HG03064 (cell line): ENCODE data around the gene KIAA1549.
"Not testable (repeated sequence)": the region's sequence is repeated elsewhere in the genome, so short reads cannot be mapped to it uniquely, and the experiment has no call there.

Experiments
- ATAC-seq: cut with Tn5 transposase; IDR thresholded peaks from one replicate; pipeline ENCODE4 v1.9.1; 2021; ENCODE audit warnings: low read depth; ENCODE audit not compliant: unreplicated experiment

KIAA1549 gene

GRCh38 chr7:138945821-138946220 lies 35.4 kb downstream of the KIAA1549 start:
- no peak for ATAC-seq

- ATAC-seq, result no peak
Measured at GRCh38 chr7:138945154-138945553, 36.0 kb downstream of the KIAA1549 start.

- no peak for ATAC-seq
Measured at GRCh38 chr7:138944592-138944991, 36.6 kb downstream of the KIAA1549 start.

- ATAC-seq, result no peak
Measured at GRCh38 chr7:138943061-138943460, 38.1 kb downstream of the KIAA1549 start.

DNA sequence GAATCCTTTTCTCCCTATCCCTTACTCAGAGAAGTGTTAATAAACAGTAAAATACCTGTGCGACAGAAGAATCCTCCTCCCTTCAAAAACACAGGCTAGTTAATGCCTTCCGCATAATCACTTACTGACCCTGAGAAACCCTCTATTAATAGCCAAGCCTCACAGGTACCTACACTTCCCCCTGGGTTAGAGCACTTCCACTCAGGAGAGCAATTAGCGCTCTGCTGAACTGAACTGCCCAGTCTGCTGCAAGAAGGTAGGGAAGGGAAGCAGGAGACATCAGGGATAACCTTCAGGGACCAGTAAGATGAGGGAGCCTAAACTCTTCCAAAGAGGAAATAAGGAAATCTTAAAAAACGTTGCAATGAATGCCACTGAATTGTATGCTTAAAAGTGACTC lies 39.6 kb downstream of the KIAA1549 start:
- ATAC-seq, result no peak

DNA sequence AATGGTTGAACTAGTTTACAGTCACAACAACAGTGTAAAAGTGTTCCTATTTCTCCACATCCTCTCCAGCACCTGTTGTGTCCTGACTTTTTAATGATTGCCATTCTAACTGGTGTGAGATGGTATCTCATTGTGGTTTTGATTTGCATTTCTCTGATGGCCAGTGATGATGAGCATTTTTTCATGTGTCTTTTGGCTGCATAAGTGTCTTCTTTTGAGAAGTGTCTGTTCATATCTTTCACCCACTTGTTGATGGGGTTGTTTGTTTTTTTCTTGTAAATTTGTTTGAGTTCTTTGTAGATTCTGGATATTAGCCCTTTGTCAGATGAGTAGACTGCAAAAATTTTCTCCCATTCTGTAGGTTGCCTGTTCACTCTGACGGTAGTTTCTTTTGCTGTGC lies 40.6 kb downstream of the KIAA1549 start:
- not testable (repeated sequence) for ATAC-seq

GRCh38 chr7:138937484-138937883 lies 43.7 kb downstream of the KIAA1549 start:
- no peak for ATAC-seq

DNA sequence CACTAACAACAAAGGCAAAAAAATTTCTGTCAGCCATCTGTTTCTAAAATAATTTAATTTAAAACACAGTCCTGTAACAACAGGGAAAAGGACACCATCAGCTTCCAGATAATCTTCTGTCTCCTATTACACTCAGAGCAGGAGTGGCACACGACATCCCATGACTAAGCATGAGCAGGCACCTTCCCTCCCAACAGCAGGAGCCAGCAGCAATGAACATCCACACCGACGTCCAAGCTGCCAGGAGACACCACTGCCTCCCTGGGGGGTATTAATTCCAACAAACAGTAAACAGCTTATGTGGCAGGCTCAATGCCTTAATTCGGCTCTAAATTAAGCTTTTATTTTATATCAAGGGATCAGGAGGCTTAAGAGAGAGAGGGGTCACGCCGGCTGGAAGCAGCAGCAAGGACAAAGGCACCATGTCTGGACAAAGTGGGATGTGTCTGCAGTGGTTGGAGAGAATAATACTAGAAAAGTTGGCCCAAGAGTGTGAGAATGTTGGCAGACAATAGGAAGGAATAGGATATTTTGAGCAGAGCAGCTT lies 45.7 kb downstream of the KIAA1549 start:
- no peak for ATAC-seq

DNA sequence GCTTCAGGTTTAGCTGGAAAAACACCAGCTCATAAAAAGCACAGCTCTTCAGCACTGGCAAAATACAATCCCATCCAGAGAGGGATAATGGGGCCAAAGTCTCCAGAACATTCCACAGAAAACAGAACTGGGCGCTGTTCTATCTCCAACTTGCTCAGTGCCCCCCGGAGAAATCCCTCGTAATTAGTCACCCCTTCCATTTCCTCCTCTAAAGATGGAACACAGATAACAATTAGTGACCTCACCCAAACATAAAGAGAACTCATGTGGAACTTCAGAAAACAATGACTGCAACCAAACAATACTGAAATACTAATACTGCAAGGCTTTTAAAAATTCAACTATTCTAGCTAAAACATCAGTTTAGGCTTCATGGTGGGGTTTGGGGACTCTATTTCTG lies 46.3 kb downstream of the KIAA1549 start:
- ATAC-seq, result no peak

GRCh38 chr7:138934367-138934766 lies 46.8 kb downstream of the KIAA1549 start:
- no peak for ATAC-seq

DNA sequence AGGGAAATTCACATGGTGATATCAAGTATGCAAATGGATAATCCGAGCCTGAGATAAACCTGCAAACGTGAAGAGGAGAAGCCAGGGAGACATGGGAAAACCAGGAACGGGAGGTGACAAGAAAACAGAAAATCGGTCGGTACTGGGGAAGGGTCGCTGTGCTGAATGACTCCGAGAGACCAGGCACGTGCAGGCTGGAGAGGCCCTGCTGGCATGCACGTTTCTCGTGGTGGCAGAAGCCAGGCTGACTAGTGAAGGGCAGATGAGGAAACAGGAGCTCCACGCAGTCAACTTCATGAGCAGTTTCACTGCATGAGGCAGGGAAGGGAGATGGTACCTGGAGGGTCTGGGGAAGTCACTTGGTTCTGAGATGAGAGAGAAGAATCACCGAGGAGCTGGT lies 48.3 kb downstream of the KIAA1549 start:
- ATAC-seq, result no peak

GRCh38 chr7:138932427-138932826 lies 48.8 kb downstream of the KIAA1549 start:
- no peak for ATAC-seq

DNA sequence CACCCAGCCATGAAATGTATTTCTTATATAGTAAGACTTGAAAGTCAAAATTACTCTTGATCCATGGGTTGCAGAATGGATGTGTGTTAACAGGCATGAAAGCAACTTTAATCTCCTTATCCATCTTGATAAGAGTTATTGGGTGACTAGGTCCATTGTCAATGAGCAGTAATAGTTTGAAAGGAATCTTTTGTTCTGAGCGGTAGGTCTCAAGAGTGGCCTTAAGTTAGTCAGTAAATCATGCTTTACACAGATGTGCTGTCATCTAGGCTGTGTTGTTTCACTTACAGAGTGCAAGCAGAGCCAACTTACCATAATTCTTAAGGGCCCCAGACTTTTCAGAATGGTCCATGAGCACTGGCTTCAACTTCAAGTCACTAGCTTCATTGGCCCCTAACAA lies 51.2 kb downstream of the KIAA1549 start:
- ATAC-seq, result no peak

GRCh38 chr7:138926241-138926612 lies 55.0 kb downstream of the KIAA1549 start:
- peak; percentile 14 for ATAC-seq

DNA sequence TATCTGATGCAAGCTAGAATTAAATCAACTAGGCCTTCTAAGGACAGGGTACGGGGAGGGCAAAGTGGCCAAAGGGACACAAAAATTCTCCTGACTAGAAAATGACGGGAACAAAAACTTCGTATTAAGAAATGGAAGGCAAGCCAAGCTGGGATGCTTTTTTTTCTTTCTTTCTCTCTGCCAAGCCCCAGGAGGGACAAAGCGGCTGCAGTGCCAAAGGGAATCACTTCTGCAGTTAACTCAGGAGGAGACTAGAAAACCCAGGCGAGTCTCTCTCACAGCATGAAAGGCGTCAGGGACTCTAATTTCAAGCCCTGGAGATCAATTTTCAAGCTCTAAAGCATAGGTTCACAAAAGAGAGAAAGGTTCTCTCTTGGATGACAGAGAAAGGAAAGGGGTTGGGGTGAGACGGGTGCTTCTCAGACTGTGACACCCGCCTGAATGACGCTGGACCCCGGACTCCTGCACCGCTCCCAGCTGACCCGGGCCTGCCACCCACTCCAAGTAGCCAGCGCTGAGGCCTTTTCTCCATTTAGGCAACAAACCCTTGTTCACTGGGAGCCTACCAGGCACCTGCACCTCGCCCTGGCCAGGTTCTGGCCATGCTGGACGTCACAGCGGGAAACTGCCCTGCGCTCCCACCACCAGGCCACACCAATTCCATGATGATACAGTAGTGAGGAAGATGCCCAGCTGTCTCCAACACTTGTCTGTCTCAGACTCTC lies 56.5 kb downstream of the KIAA1549 start:
- no peak for ATAC-seq

DNA sequence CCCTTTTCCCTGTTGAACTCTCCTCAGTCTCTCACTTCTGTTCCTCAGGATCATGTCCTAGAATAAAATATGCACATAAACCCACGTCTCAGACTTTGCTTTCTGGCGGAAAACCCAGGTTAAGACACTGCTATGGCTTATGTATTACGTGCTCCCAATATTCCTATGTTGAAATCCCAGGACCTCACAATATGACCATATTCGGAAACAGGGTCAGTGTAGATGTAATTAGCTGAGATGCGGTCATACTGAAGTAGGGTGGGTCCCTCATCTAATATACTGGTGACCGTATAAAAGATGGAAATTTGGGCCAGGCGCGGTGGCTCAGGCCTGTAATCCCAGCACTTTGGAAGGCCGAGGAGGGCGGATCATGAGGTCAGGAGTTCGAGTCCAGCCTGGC lies 59.9 kb downstream of the KIAA1549 start:
- ATAC-seq, result no peak

GRCh38 chr7:138919911-138920310 lies 61.3 kb downstream of the KIAA1549 start:
- no peak for ATAC-seq

- no peak for ATAC-seq
Measured at GRCh38 chr7:138919216-138919615, 62.0 kb downstream of the KIAA1549 start.

GRCh38 chr7:138918756-138919155 lies 62.4 kb downstream of the KIAA1549 start:
- ATAC-seq, result no peak

DNA sequence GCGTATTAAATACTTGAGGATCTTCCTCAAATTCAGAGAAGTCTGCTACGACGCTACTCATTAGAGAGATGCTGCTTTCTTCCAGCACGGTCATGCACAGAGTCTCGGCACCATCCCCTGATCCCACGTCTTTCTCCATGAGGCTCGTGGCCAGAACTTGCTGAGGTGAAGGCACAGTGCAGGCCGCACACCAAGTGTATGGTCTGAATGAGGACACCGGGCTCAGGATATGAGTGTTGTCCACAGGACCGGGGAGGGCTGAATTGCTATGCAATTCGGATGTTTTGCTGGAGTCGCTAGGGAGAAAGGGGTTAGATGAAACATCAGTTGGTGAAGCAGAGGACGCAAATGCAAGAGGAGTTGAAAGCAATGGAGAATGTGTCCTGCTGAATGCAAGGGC lies 63.0 kb downstream of the KIAA1549 start:
- no peak for ATAC-seq

GRCh38 chr7:138917771-138918170 lies 63.4 kb downstream of the KIAA1549 start:
- no peak for ATAC-seq

DNA sequence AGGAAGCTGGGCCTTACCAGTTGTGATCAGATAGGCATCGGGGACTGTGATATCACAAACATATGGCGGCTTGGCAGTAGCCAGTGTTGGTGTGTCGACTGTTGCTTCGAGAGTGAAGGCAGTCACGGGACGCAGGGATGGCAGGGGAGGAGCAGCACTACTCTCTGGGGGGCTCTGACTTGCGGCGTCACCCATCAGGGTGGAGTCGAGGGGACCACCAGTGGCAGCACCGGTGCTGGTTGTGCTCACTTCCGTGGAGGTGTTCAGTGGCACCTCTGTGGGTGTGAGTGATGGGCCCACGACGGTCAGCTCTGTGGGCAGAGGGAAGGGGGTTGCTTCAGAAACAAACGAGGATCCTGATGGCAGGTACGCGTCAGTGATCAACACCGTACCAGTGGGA lies 64.5 kb downstream of the KIAA1549 start:
- no peak for ATAC-seq

GRCh38 chr7:138916275-138916674 lies 64.9 kb downstream of the KIAA1549 start:
- no peak for ATAC-seq
